ENCODE data around the gene RAPGEF1. TPM values are rescaled to one million over a fixed set of nuclear protein-coding genes. Genes with fewer than 3 reads are reported as not detected.
"Not testable (repeated sequence)": the region's sequence is repeated elsewhere in the genome, so short reads cannot be mapped to it uniquely, and the experiment has no call there.

The RAPGEF1 gene
- total and polyA plus RNA-seq, 2 experiments from 2014 or later = 26.2 to 29.7 TPM

- no peak overlapping the region for H2AFZ ChIP-seq
Observed at GRCh38 chr9:131656356-131657036, 83.4 kb downstream of the RAPGEF1 start.

GRCh38 chr9:131654369-131654768, 85.5 kb downstream of the RAPGEF1 start:
- not testable (repeated sequence) for H3K27me3 ChIP-seq; H4K20me1 ChIP-seq (ENCODE audit: insufficient read depth, poor library complexity, severe bottlenecking); H3K36me3 ChIP-seq (replicated peaks; ENCODE audit: insufficient read depth, low read depth); H3K4me3 ChIP-seq; H3K9me2 ChIP-seq (replicated peaks; ENCODE audit: insufficient read depth); DNase-seq (ENCODE audit: low spot score); H2AFZ ChIP-seq; H3K9me3 ChIP-seq (ENCODE audit: low read depth)
- WGBS (ENCODE audit: low lambda C conversion rate, missing lambda C conversion rate) = 98% methylated on average over 5 of the region's 5 CpGs
- H3K4me2 ChIP-seq = peak overlapping the region; percentile 61
- peaks cover 48% of the 10 kb centered on the region for H3K4me1 ChIP-seq (ENCODE audit: insufficient read depth)
- H3K27ac ChIP-seq = peak overlapping the region; percentile 91
- H3K79me2 ChIP-seq = peaks cover 85% of the 10 kb centered on the region

More at GRCh38 chr9:131656356-131657036, 83.4 kb downstream of the RAPGEF1 start:
- Histone ChIP-seq H3K79me2 (peaks cover 84% of the 10 kb centered on the region), H3K4me3 (no peak overlapping the region), H3K27ac (peak overlapping the region; percentile 10), H3K27me3 (no peaks in the 10 kb centered on the region), H3K4me2 (no peak overlapping the region), H3K36me3 (replicated peaks; ENCODE audit: insufficient read depth, low read depth) (no peaks in the 10 kb centered on the region), H3K9me2 (replicated peaks; ENCODE audit: insufficient read depth) (no peaks in the 10 kb centered on the region), H3K4me1 (ENCODE audit: insufficient read depth) (peaks cover 42% of the 10 kb centered on the region), H4K20me1 (ENCODE audit: insufficient read depth, poor library complexity, severe bottlenecking) (peaks cover 4% of the 10 kb centered on the region), H3K9me3 (ENCODE audit: low read depth) (no peaks in the 10 kb centered on the region)
- WGBS (ENCODE audit: low lambda C conversion rate, missing lambda C conversion rate) = 84% methylated on average over 9 of the region's 9 CpGs
- no peak for DNase-seq (ENCODE audit: low spot score)
- TF ChIP-seq CTCF (IDR thresholded peaks at IDR 0.05; ENCODE audit: poor library complexity) (no peak), EZH2 (IDR thresholded peaks at IDR 0.05; ENCODE audit: borderline replicate concordance) (no peak), EZH2phosphoT487 (IDR thresholded peaks at IDR 0.05; ENCODE audit: low read depth, severe bottlenecking, unreplicated experiment) (no peak)

GRCh38 chr9:131651599-131651998, 88.3 kb downstream of the RAPGEF1 start:
- H3K9me3 ChIP-seq (ENCODE audit: low read depth) = no peaks in the 10 kb centered on the region
- H3K4me3 ChIP-seq = no peak overlapping the region
- no peaks in the 10 kb centered on the region for H3K36me3 ChIP-seq (replicated peaks; ENCODE audit: insufficient read depth, low read depth)
- no peak for DNase-seq (ENCODE audit: low spot score)
- no peaks in the 10 kb centered on the region for H3K9me2 ChIP-seq (replicated peaks; ENCODE audit: insufficient read depth)
- peak overlapping the region; percentile 59 for H3K27ac ChIP-seq
- H4K20me1 ChIP-seq (ENCODE audit: insufficient read depth, poor library complexity, severe bottlenecking) = peaks cover 4% of the 10 kb centered on the region
- 92% methylated on average over 3 of the region's 3 CpGs for WGBS (ENCODE audit: low lambda C conversion rate, missing lambda C conversion rate)
- H2AFZ ChIP-seq = no peak overlapping the region
- TF ChIP-seq CTCF (IDR thresholded peaks at IDR 0.05; ENCODE audit: poor library complexity) = no peak
- no peak for TF ChIP-seq EZH2phosphoT487 (IDR thresholded peaks at IDR 0.05; ENCODE audit: low read depth, severe bottlenecking, unreplicated experiment)
- no peak for TF ChIP-seq EZH2 (IDR thresholded peaks at IDR 0.05; ENCODE audit: borderline replicate concordance)
- no peak overlapping the region for H3K4me2 ChIP-seq
- no peaks in the 10 kb centered on the region for H3K27me3 ChIP-seq
- H3K4me1 ChIP-seq (ENCODE audit: insufficient read depth) = peaks cover 25% of the 10 kb centered on the region
- H3K79me2 ChIP-seq = peaks cover 72% of the 10 kb centered on the region

- DNase-seq (ENCODE audit: low spot score) = no peak
- Histone ChIP-seq H3K4me1 (ENCODE audit: insufficient read depth) (peaks cover 20% of the 10 kb centered on the region), H3K9me3 (ENCODE audit: low read depth) (no peaks in the 10 kb centered on the region), H3K27me3 (no peaks in the 10 kb centered on the region), H3K79me2 (peaks cover 70% of the 10 kb centered on the region), H3K27ac (peak overlapping the region; percentile 59), H3K9me2 (replicated peaks; ENCODE audit: insufficient read depth) (no peaks in the 10 kb centered on the region), H2AFZ (no peak overlapping the region), H3K36me3 (replicated peaks; ENCODE audit: insufficient read depth, low read depth) (no peaks in the 10 kb centered on the region), H3K4me3 (no peak overlapping the region), H4K20me1 (ENCODE audit: insufficient read depth, poor library complexity, severe bottlenecking) (peaks cover 4% of the 10 kb centered on the region), H3K4me2 (no peak overlapping the region)
- 100% methylated on average over 2 of the region's 2 CpGs for WGBS (ENCODE audit: low lambda C conversion rate, missing lambda C conversion rate)
- no peak for TF ChIP-seq EZH2 (IDR thresholded peaks at IDR 0.05; ENCODE audit: borderline replicate concordance)
- TF ChIP-seq CTCF (IDR thresholded peaks at IDR 0.05; ENCODE audit: poor library complexity) = no peak
- no peak for TF ChIP-seq EZH2phosphoT487 (IDR thresholded peaks at IDR 0.05; ENCODE audit: low read depth, severe bottlenecking, unreplicated experiment)
Observed at GRCh38 chr9:131651160-131651559, 88.7 kb downstream of the RAPGEF1 start.

Measured in hepatocyte (in vitro differentiated cells).